ENCODE measurements around the gene C17orf113.

C17orf113 gene

DNA sequence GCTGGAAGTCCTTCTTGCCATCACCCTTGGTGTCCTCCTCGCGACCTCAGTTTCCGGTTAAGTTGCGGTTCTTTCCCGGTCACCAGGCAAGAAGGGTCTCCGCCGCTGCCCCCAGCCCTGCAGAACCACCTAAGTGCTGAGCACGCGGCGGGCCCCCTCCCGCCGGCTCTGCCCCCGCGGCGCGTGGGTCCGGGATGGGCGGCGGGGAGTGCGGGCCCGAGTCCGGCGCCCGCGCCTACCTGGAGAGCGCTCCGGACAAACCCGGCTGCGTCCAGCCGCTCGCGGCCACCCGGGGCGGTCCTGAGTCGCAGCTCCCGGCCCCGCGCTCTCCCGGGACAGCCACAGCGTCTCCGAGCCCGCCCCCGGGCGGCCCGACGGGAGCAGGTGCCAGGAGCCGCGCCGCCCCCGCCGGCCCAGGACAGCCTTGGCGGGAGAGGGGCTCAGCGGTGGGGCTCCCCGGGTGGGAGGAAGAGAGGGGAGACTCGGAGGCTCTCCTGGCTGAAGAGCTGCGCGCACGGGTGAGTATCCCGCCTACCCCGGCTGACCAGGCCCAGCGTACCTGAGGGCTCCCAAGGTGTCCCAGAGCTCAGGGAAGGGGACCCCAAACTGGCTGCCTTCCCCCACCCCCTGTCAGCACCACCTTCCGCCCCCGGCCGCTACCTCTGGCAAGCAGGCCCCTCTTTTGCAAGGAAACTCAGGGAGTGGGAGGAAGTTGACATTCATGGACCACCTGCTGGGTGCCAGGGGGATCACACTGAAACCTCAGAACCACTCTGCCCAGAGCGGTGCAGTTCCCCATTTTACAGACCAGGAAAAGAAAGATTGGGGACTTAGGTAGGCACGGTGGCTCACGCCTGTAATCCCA lies 22.2 kb upstream of the C17orf113 start:
- DNase-seq = peak in 3 of 4 experiments; percentile 15 to 61 (median 29)

DNA sequence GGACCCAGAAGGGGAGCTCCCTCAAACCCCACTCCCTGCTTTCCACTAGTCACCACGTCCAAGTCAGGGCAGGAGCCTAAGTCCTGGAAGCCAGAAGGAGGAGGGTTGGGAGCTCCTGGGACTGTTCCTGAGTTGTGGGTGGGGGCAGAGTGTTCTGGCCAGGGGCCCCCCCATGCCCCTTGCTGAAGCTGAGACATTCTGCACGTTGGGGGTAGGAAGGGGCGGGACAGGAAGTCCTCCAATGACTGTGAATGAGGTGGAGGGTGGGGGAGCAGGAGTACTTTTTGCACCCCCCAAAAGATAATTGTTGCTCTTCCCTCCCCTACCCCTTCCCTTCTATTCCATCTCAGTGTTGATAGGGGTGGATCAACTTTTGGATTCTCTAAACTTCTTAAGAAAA lies 21.4 kb upstream of the C17orf113 start:
- no peak for DNase-seq

DNA sequence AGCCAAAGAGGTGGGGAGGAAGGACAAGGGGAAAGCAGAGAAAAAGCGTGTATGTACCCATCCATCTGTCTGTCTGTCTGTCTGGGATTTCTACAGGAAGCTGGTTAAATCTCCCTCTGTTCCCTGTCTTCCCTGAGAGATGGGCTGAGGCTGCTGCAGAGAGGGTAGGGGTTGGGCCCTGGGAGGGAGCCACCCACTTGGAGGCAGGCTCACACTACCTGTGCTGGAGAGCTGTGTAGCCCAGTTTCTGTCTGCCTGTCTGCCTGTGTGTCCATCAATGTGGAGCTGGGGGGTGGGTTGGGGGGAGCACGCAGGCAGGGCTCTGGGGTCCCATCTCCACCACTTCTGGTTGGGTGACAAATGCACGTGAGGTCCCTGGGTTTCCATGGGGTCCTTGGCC lies 18.6 kb upstream of the C17orf113 start:
- no peak for DNase-seq

DNA sequence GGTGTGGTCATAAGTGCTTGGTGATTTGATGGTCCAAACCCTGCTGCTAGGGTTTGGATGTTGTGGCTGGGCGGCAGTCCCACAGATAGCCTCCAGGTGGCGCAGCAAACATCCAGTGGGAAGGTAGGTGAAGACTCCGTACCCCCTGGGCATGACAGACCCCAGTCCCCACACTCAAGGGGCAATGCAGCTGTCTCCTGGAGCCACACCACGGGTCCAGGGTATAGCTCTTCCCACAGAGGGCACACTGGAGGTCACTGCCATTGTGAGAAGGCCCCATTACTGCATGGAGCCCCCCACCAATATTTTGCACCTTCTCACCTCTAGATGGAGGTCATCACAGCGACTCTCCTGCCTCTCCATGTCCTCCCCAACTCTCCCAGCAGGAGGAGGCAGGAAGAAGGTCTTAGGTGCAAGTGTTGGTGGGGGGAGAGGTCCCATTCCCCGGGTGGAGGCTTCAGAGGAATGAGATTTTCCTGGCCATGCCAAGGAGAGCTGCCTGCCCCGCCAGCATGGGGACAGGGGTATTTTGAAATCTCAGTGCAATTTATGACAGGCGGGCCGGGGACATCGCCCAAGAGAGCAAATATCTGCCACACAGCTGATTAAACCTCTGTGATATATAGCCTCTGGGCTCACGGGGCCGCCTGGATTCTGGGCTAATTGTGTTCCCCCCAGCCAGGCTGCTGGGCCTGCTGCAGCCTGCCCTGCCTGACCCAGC lies 17.1 kb upstream of the C17orf113 start:
- peak; percentile 56 to 83 (median 72) for DNase-seq

DNA sequence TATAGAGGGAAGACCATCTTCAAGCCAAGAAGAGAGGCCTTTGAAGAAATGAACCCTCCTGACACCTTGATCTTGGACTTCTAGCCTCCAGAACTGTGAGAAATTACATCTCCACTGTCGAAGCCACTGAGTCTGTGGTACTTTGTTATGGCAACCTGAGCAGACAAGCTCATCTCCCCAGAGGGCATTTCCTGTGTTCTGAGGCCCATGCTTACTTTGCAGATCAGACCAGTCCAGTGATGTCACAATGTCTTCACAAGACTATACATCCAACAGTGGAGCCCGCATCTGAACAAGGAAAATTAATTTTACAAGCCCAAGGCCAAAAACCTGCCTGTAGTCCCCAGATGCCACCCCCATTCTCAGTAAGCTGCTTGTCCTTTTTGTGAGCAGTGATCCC lies 14.8 kb upstream of the C17orf113 start:
- DNase-seq = peak in 3 of 4 experiments; percentile 17 to 22 (median 21)

DNA sequence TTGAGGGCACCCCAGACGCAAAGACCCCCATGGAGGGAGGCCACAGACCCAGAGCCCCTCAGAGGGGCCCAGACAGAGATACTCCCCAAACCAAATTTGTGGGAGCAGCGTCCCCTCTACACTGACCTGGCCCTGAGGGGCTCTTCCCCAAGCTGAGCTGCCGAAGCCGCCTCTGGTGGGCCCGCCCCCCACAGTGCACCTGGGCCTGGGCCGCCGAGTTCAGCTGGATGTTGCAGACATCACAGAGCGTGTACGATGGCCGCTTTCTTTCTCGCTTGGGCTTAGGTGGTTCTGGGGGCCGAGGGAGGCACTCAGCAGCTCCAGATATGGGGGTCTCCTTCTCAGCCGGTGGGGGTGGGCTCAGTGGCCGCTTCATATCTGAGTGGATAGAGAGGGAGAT lies 12.3 kb upstream of the C17orf113 start:
- DNase-seq = no peak

DNA sequence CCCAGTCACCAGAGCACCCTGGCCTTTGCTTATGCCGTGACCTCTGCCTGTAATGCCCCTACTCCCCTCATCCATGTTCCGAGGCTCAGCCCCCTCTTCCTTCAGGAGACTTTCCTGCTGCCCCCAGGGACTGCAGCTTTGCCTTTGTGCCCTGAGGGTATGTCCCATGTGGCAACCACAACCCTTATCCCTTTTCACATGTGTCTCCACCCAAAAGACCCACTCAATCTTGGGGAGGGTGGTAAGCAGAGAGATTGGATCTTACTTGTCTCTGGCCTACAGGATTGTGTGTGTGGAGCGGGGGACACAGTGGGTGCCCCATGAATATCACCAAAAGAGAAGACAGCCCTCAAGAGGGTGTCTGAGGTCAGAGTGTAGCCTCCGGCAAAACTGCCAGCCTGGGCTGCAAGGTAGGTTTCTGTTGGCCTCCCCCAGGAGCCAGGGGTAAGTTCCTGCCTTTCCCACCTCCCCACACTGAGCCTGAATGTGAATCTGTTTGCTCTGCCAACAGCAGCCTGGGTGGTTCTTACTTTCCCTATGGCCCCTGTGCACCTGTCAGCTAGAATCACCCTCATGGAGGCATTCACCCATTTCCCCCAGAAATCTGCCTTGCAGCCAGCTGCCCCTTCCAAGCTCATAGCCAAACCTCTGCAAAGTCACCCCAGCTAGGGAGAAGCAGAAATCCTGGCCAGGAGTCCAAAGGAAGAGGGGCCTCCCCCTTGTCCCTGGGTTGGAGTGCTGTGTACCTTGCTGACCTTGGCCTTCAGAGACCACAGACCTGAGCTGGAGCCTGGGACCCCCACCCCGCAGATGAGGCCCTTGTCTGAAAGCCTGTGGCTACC lies 11.5 kb upstream of the C17orf113 start:
- peak in 2 of 4 experiments; percentile 11 to 19 for DNase-seq

DNA sequence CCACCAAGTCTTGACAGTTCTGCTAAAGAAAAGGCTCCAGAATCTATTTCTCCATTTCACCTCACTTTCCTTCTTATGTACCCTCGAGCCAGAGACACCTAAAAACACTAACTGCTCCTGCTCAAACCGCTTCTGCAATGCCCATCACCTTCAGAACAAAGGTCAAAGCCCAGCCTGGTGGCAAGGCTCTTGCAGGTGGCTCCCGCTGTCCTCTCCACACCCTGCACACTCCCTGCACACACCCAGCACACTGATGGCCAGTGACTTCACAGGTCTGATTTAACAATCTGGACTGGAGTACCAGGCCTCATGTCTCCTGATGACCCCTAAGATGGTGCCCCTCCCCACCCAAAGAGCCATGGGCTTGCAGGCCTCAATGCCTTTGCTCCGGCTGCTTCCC lies 9.8 kb upstream of the C17orf113 start:
- no peak for DNase-seq

DNA sequence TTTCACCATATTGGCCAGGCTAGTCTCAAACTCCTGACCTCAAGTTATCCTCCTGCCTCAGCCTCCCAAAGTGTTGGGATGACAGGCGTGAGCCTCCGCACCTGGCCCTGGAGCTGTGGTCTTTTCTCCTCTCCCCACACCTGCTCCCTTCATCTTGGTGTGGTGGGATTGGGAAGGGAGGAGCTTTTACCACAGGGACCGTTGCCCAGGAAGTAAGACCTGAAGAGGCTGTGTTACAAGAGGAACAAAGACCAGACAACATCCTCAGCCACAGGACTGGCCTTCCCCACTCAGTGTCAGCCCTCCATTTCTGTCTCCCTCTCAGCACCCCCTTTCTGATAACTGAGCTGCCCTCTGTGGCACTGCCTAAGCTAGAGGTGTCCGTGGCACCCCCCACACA lies 9.4 kb upstream of the C17orf113 start:
- peak in 1 of 4 experiments; percentile 18 for DNase-seq

DNA sequence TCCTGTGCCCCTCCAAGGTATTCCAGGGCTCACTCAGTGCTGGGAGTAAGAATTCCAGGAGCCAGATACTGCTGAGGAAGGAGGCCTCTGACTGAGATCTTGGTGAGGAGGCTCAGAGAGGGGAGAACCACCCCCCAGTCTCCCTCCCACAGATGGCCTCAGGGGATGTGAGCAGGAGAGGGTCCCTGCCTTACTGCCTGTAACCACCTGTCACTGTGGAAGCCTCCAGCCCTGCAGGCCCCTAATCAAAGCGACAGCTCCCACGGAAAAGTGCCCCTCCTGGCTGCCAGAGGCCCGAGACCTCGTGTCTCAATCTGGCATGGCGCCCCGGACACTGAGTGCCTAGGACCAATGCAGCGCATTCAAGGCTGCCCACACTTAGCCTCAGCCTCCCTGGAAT lies 7.7 kb upstream of the C17orf113 start:
- DNase-seq = no peak

DNA sequence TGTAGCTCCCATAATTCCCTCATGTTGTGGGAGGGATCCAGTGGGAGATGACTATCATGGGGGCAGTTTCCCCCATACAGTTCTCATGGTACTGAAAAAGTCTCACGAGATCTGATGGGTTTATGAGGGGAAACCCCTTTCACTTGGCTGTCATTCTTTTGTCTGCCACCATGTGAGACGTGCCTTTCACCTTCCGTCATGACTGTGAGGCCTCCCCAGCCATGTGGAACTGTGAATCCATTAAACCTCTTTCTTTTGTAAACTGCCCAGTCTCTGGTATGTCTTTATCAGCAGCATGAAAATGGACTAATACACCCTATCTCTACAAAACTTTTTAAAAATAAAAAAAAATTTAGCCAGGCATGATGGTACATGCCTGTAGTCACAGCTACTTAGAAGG lies 6.2 kb upstream of the C17orf113 start:
- DNase-seq = no peak

DNA sequence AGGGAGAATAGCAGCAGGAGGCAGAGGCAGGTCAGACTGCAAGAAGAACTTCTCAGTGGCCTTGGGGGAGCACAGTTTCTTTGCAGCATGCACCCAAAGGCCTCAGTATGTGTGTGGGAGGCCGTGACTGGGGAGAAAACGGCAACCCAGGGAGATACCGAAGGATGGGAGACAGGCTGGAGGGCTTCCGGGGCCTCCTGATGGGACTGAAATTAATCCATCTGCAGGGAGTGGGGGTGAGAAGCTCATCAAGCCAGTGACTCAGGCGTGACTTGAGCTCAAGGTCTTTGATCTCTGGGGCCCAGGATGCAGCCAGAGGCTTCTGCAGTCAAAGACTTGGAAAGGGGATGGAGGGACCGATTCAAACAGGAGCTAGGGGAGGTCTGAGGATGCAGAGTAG lies 5.1 kb upstream of the C17orf113 start:
- DNase-seq = no peak

DNA sequence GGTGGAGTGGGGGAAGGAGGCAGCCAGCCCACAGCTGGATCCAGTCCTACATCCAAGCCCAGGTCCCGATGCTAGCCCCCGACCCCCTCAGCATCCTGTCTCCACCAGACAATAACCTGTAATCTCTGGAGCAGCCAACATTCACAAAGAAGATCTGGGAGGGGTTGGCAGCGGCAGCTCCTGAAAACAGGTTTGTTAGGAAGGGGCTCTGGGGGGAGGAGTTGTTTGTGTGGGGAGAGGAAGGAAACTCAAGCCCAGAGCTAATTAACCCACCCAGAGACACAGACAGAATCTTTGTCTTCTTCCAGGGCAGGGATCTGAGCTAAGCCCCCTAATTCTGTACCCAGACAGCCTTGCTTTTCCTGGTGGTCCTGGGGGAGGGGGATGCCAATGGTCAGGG lies 4.6 kb upstream of the C17orf113 start:
- no peak for DNase-seq

DNA sequence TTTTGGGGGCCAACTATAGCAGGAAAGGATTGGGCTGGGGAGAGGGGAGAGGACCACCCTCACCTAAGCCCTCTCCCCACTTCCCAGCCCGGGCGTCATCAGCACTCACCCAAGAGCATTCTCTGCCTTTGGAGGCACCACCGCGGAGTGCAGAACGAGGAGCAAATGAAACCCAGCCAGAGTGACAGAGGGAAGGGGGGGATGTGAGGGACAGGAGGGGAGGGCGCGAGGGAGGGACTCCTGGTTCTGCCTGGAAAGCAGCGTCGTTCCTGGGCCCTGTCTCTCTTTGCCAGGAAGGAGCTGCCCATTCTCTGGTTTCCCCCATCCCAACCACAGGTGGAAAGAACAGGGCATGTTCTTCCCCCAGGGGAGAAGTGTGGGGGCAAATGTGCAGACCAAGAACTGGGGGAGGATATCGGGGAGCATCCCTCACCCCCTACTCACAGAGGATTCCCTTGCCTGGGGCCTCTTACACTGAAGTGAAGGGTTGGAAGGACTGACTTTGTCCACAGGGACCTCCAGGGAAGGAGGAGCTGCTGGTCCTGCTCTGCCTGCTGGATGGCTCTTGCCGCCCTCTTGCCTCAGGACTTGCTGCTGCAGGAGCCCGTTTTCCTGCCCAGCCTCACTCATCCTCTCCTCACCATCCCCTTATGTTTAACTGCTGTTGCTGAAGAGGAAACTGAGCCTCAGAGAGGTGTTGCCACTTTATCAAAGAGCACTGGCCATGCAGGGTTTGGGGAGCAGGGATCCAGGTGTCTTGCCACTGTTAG lies 3.5 kb upstream of the C17orf113 start:
- no peak for DNase-seq

DNA sequence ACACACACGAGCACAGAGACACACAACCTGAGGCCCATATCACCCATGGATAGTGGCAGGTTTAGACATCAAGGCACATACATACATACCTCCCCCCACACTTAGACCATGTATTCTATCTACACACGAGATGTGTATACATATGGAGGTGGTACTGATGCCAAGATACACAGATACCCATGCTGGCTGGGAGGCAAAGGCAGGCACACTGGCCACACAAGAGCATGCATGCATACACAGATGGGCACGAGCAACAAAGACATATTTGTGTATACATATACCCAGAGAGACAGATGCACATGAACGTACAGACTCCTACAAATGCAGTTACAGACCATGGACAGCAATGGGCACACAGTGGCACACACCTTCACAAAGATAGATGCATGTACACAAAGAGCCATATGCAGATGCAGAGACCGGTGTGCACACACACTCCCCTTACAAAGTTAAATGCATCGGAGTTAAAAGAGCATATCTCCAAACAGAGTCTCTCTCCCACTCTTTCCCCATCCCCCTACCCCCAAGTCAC lies 2.0 kb upstream of the C17orf113 start:
- no peak for DNase-seq

DNA sequence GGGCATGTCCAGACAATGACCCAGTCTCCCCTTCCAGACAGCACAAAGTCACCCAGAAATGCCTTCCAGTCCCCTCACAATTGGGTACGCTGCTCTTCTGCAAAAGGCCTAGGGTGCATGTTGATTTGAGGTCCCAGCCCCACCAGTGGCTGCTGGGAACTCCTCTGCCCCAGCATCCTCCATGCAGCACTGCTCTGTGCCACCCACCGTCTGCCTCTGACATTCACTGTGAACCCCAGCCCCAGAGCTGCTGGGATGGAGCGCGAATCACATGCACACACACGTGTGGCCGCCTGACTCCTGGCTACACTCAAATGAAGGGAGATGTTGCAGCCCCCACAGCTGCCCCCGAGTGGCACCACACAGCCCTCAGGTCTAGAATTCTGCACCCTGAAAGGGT lies 1.2 kb upstream of the C17orf113 start:
- DNase-seq = no peak

DNA sequence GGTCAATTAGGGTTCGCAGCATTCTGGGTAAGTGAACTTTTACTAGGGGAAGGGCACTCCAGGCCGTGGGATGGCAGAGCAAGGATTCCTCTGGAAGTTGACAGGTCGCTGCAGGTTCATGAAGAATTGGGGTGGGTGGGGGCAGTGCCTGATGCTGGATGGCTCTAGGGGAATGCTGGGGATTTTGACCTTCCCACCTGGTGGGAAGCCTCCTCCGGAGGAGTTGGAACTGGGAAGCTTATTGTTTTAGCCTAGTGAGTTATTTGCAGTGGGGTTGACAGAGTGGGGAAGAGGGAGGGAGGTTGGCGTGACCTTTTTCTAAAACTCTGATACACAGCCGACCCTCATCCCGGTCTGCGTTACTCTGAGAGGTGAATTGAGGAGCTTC lies 606 bp upstream of the C17orf113 start:
- DNase-seq = peak in 1 of 4 experiments; percentile 40

DNA sequence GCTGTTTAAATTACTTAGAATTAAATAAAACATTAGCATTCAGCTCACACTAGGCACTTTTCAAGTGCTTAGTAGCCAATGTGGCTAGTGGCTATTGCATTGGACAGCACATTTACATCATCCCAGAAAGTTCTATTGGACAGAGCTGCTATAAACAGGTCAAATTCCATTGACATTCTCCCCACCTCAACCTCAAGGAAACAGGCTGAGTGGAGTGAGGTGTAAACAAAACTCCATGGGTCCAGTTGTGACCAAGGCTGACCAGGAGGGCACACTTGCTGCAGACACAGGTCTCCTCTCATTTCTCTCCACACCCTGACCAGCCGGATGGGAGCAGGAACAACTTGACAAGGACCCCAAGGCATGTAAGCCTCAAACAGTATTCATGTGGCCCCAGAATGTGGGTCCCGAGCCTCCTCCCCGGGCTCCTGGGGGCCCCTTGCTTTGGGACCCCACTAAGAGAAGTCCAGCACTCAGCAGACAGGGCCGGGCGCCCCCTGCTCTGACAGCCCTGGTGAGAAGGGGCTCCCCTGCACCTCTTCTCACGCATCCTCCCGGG lies 488 bp downstream of the C17orf113 start:
- DNase-seq = no peak

DNA sequence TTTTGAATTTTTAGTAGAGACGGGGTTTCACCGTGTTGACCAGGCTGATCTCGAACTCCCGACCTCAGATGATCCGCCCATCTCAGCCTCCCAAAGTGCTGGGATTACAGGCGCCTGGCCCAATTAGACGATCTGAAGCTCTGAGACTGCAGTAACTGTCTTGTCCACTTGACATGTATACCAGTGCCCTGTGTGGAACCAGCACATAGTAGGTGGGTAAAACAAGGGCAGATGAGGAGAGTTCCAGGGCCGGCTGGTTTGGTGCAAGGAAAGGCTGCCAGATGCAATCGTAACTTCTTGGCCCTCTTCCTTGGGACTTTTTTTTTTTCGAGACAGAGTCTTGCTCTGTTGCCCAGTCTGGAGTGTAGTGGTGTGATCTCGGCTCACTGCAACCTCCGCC lies 3.1 kb downstream of the C17orf113 start:
- DNase-seq = no peak

DNA sequence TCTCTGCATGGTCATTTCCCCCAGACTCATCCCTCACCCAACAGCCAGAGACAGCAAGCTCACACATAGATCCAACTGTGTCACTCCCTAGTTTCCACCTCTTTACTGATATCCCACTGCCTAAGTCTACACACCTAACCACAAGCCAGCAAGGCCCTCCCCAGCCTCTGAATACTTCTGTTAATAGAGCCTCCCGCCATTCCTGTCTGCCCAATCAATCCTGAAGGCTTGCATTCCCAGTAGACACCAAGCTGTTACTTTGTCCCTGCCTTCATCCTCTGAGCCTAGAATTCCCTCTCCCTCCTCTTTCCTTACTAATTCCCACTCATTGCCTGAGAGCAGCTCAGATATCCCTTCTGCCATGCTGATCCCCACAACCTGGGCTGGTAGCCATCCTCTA lies 4.7 kb downstream of the C17orf113 start:
- DNase-seq = no peak

DNA sequence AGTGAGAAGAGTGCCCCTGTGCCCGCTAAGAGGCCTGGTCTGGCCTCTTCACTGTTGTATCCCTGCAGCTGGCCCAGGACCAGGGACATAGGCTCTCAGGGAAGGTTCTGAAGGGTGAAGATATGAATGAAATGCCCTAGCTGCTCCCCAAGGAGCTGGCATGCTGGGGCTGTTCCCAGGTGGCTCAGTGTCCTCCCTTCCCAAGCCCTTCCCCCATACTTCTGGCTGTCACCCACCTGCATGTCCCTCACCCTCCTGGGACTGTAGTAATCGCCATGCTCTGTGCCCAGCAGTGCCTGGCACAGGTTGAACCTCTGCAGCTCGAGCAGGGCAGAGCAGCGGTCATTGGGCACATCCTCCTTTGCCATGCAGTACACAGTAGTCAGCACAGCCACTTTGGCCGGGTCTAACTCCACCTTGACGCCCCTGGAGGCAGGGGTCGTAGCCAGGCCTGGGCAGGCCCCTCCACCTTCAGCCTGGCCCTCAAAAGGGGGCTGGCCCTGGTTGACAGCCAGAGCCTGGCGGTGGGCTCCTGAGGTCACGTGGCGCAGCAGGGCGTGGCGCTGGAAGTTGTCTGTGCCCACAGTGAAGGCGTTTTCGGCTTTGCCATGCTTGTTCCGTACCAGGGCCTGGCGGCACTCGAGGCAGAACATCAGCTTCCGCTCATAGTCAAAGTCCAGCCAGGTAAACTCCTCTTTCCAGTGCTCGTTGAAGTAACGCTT lies 7.6 kb downstream of the C17orf113 start:
- no peak for DNase-seq

All from suppressor macrophage (primary cell).